ENCODE measurements around the gene WDPCP.

- TF ChIP-seq CTCF (IDR thresholded peaks at IDR 0.05) (no peak), POLR2AphosphoS5 (IDR thresholded peaks at IDR 0.05) (no peak)
Observed at GRCh38 chr2:63272560-63272959, 315.7 kb downstream of the WDPCP start.

Measured in gastroesophageal sphincter (tissue), 3 donors.